HepG2 (cell line): ENCODE measurements around the gene YWHAB. TPM values are rescaled to one million over a fixed set of nuclear protein-coding genes. Genes with fewer than 3 reads are reported as not detected.
"Not testable (repeated sequence)": the region's sequence is repeated elsewhere in the genome, so short reads cannot be mapped to it uniquely, and the experiment has no call there.

Experiments
- ATAC-seq: fragments of 200-7000 bp; cut with Tn5 transposase; 3 replicates; pipeline ENCODE4 v1.9.1; 2020; ENCODE audit warnings: mild to moderate bottlenecking, moderate library complexity
- BruUV-seq: library from RNA; stranded (reverse); fragments of 400-500 nt; replicated peaks from 2 replicates; lab custom pipeline; 2021; lab: Mats Ljungman, UMichigan
- CTCF ChIA-PET: fragments of 300-600 bp; formaldehyde crosslinking; extraction: SDS; loops from one replicate; lab custom pipeline; 2021; ENCODE audit warnings: low total read pairs, inconsistent platforms, low intra/inter-chr PET ratio; lab: Yijun Ruan, JAX
- POLR2A ChIA-PET: fragments of 350-600 bp; sonication (Branson Sonifier 250); formaldehyde crosslinking; loops from one replicate; lab custom pipeline; 2020; ENCODE audit warnings: antibody characterized with exemption, inconsistent platforms; lab: Yijun Ruan, JAX
- DNase-seq: peaks from one replicate; pipeline ENCODE4 v3.0.0-alpha.2; 2015; ENCODE audit warnings: low spot score
- FAIRE-seq: peaks from 3 replicates; lab custom pipeline; 2011; peaks lifted over from hg19 to GRCh38; lab: Jason Lieb, UNC
- H2AFZ ChIP-seq: one replicate; pipeline ENCODE4 v1.6.1; 2011; ENCODE audit warnings: low read length, inconsistent platforms
- H3K27ac ChIP-seq: fragments of 300-600 bp; 3 replicates; pipeline ENCODE4 v1.8.0; 2011; ENCODE audit warnings: mixed run types, mild to moderate bottlenecking, mixed read lengths, low read length, inconsistent platforms; ENCODE audit not compliant: insufficient read depth; ENCODE audit errors: extremely low read length
- H3K27me3 ChIP-seq, 2 experiments: fragments of 200-600 bp in 1 of 2; 2 replicates in 1 of 2; 3 replicates in 1 of 2; pipeline versions ENCODE4 v1.6.0 to v1.8.0; 2011; ENCODE audit warnings: low read length in 2 of 2, mild to moderate bottlenecking in 2 of 2, moderate library complexity in 2 of 2, inconsistent platforms in 1 of 2; ENCODE audit not compliant: insufficient read depth in 2 of 2, control insufficient read depth in 1 of 2
- H3K36me3 ChIP-seq, 2 experiments: fragments of 200-600 bp in 1 of 2; replicated peaks in 1 of 2; 2 replicates in 1 of 2; 3 replicates in 1 of 2; pipeline versions ENCODE4 v1.5.1 to v1.8.0; 2011; ENCODE audit warnings: low read length in 2 of 2, inconsistent platforms in 1 of 2; ENCODE audit not compliant: insufficient read depth in 2 of 2, control insufficient read depth in 1 of 2
- H3K4me1 ChIP-seq: 2 replicates; pipeline ENCODE4 v1.5.1; 2012; ENCODE audit warnings: low read length, inconsistent platforms; ENCODE audit not compliant: insufficient read depth
- H3K4me2 ChIP-seq: 2 replicates; pipeline ENCODE4 v1.6.0; 2011; ENCODE audit warnings: low read depth, low read length, inconsistent platforms
- H3K4me3 ChIP-seq, 3 experiments: fragments of 200-600 bp in 1 of 3; sonication (generic), shearing (Covaris generic) in 1 of 3; replicated peaks in 1 of 3; 2 replicates each; pipeline ENCODE4 v1.5.1; 2011 to 2016; ENCODE audit warnings: low read length in 3 of 3, inconsistent platforms in 2 of 3, low read depth in 2 of 3, mild to moderate bottlenecking in 2 of 3, control low read depth in 1 of 3, mixed read lengths in 1 of 3; ENCODE audit not compliant: insufficient read depth in 1 of 3
- H3K79me2 ChIP-seq: one replicate; pipeline ENCODE4 v1.6.1; 2011; ENCODE audit warnings: low read length, inconsistent platforms; ENCODE audit not compliant: insufficient read depth
- H3K9ac ChIP-seq: 2 replicates; pipeline ENCODE4 v1.6.0; 2011; ENCODE audit warnings: mild to moderate bottlenecking, low read depth, low read length, inconsistent platforms; ENCODE audit not compliant: insufficient read depth
- H3K9me3 ChIP-seq: 2 replicates; pipeline ENCODE4 v1.5.1; 2012; ENCODE audit warnings: mild to moderate bottlenecking, low read length
- H4K20me1 ChIP-seq: 2 replicates; pipeline ENCODE4 v1.6.0; 2011; ENCODE audit warnings: inconsistent platforms, mild to moderate bottlenecking, low read length, moderate library complexity; ENCODE audit not compliant: insufficient read depth
- ZNF709 ChIP-seq: sonication (generic); formaldehyde crosslinking; IDR thresholded peaks from 2 replicates; pipeline ENCODE4 v1.5.0; 2020; ENCODE audit warnings: mild to moderate bottlenecking, missing genetic modification reagents
- WGBS: methylation state at CpG from one replicate; pipeline ENCODE4 v1.1.6; 2017; ENCODE audit warnings: low lambda C conversion rate; 5-methylcytosine and 5-hydroxymethylcytosine counted together
- in situ Hi-C: cut with HindIII; loops from 2 replicates; pipeline ENCODE4 v1.10.0; 2017; ENCODE audit warnings: low pct_unique_long_range_greater_than_20kb; ENCODE audit not compliant: extremely low pct_ligation_motif_present
- intact Hi-C: fragments of 100-400 bp; cut with micrococcal nuclease; formaldehyde crosslinking; loops from one replicate; pipeline ENCODE4 v1.10.0; 2022; ENCODE audit not compliant: unreplicated experiment
- polyA plus RNA-seq, 8 experiments: library from polyadenylated mRNA; depleted of rRNA in 3 of 8; stranded (reverse) in 7 of 8; unstranded in 1 of 8; fragments of >200 nt; fragmentation: Illumina TruSeq in 4 of 8; extraction: Trizol in 4 of 8; gene quantifications; 2 replicates each; pipeline versions ENCODE4 v1.2.1 to v1.2.3, GENCODE V29; 2011 to 2016; ENCODE audit warnings: low read depth in 4 of 8, missing spikeins in 1 of 8, mixed read lengths in 1 of 8; ENCODE audit not compliant: insufficient read depth in 1 of 8
- total RNA-seq, 5 experiments: library from RNA; depleted of rRNA; stranded (reverse); fragments of >200 nt; fragmentation: Illumina TruSeq; extraction: Trizol; gene quantifications; 2 replicates each; pipeline ENCODE4 v1.2.3, GENCODE V29; 2016; ENCODE audit warnings: low read depth in 1 of 5

Gene YWHAB
- total and polyA plus RNA-seq, 2 of the 13 experiments (the other 11 are each of a cell fraction or from before 2014, with no cell fraction given): 77.2 to 121 TPM

GRCh38 chr20:44863365-44864084, 22.0 kb upstream of the YWHAB start:
- FAIRE-seq, intact Hi-C loops, H3K27ac ChIP-seq, H3K4me3 ChIP-seq, H3K4me2 ChIP-seq, POLR2A ChIA-PET, H4K20me1 ChIP-seq, H3K79me2 ChIP-seq, DNase-seq, BruUV-seq, H3K9ac ChIP-seq, H3K9me3 ChIP-seq, H2AFZ ChIP-seq, H3K4me1 ChIP-seq, H3K36me3 ChIP-seq, ATAC-seq, CTCF ChIA-PET: not testable (repeated sequence)
- TF ChIP-seq ZNF709 (CRISPR knock-in tag): 0 out of 2 replicates have a peak, but pooled peaks have one; percentile 22
- 18% methylated on average over 4 of the region's 4 CpGs for whole genome bisulfite sequencing
- in situ Hi-C loops: loop anchor here (5.0 kb wide), 1 partner anchor 61 kb away; no protein-coding TSS in a partner anchor
- H3K27me3 ChIP-seq: peaks cover 3 to 26% of the 10 kb centered on the region in 2 experiments; a peak in 4 of 5 replicates

GRCh38 chr20:44864493-44864892, 21.0 kb upstream of the YWHAB start:
- BruUV-seq, H2AFZ ChIP-seq, DNase-seq, intact Hi-C loops, H3K4me2 ChIP-seq, POLR2A ChIA-PET, H3K9ac ChIP-seq, H3K9me3 ChIP-seq, H3K4me3 ChIP-seq, FAIRE-seq, H4K20me1 ChIP-seq, H3K79me2 ChIP-seq, H3K27ac ChIP-seq, H3K36me3 ChIP-seq, H3K4me1 ChIP-seq, ATAC-seq: not testable (repeated sequence)
- in situ Hi-C loops: loop anchor here (5.0 kb wide), 1 partner anchor 62 kb away; no protein-coding TSS in a partner anchor
- peaks cover 3 to 29% of the 10 kb centered on the region in 2 experiments; a peak in 4 of 5 replicates for H3K27me3 ChIP-seq
- CTCF ChIA-PET: interaction anchor here (4.0 kb wide), 1 partner anchor 179 kb away, joined by 44 read pairs; no protein-coding TSS in a partner anchor
- 13% methylated on average over 3 of the region's 3 CpGs for WGBS
